SKM-1 (cell line): ENCODE measurements around the gene SLC13A4.
"Not testable (repeated sequence)": the region's sequence is repeated elsewhere in the genome, so short reads cannot be mapped to it uniquely, and the experiment has no call there.

ENCODE experiments used
- DNase-seq: peaks from one replicate; lab custom pipeline; 2025; ENCODE audit not compliant: unreplicated experiment; lab: John Stamatoyannopoulos, UW

Gene SLC13A4

GRCh38 chr7:135704074-135704473 lies 23.9 kb downstream of the SLC13A4 start:
- DNase-seq: no peak

- no peak for DNase-seq
Measured at GRCh38 chr7:135697276-135698049, 30.5 kb downstream of the SLC13A4 start.

- no peak for DNase-seq
Measured at GRCh38 chr7:135693558-135693957, 34.4 kb downstream of the SLC13A4 start.

- not testable (repeated sequence) for DNase-seq
Measured at GRCh38 chr7:135692606-135693005, 35.4 kb downstream of the SLC13A4 start.

GRCh38 chr7:135692055-135692454 lies 35.9 kb downstream of the SLC13A4 start:
- no peak for DNase-seq

GRCh38 chr7:135690566-135690965 lies 37.4 kb downstream of the SLC13A4 start:
- DNase-seq: no peak

- DNase-seq: no peak
Measured at GRCh38 chr7:135687466-135687865, 40.5 kb downstream of the SLC13A4 start.

- DNase-seq: no peak
Measured at GRCh38 chr7:135685306-135686084, 42.5 kb downstream of the SLC13A4 start.

GRCh38 chr7:135684699-135685098 lies 43.3 kb downstream of the SLC13A4 start:
- DNase-seq: no peak

GRCh38 chr7:135684136-135684535 lies 43.9 kb downstream of the SLC13A4 start:
- DNase-seq: no peak

GRCh38 chr7:135683609-135684008 lies 44.4 kb downstream of the SLC13A4 start:
- DNase-seq: no peak

GRCh38 chr7:135682191-135682590 lies 45.8 kb downstream of the SLC13A4 start:
- no peak for DNase-seq

- DNase-seq: no peak
Measured at GRCh38 chr7:135681762-135682161, 46.2 kb downstream of the SLC13A4 start.

GRCh38 chr7:135678612-135679575 lies 49.1 kb downstream of the SLC13A4 start:
- DNase-seq: no peak

- DNase-seq: no peak
Measured at GRCh38 chr7:135673360-135673706, 54.7 kb downstream of the SLC13A4 start.

- peak; percentile 20 for DNase-seq
Measured at GRCh38 chr7:135672560-135673359, 55.2 kb downstream of the SLC13A4 start.

- DNase-seq: no peak
Measured at GRCh38 chr7:135670179-135670578, 57.8 kb downstream of the SLC13A4 start.

GRCh38 chr7:135669774-135670173 lies 58.2 kb downstream of the SLC13A4 start:
- DNase-seq: no peak

- not testable (repeated sequence) for DNase-seq
Measured at GRCh38 chr7:135668852-135669395, 59.1 kb downstream of the SLC13A4 start.

- DNase-seq: not testable (repeated sequence)
Measured at GRCh38 chr7:135667626-135668025, 60.4 kb downstream of the SLC13A4 start.
